Ovary (tissue), 9 donors: ENCODE measurements around the gene KMT2E. TPM values are rescaled to one million over a fixed set of nuclear protein-coding genes. Genes with fewer than 3 reads are reported as not detected.
"Not testable (repeated sequence)": the region's sequence is repeated elsewhere in the genome, so short reads cannot be mapped to it uniquely, and the experiment has no call there.

ENCODE experiments used
- DNase-seq, 5 donors: peaks; one replicate each; pipeline ENCODE4 v3.0.0-alpha.2; 2019 to 2020
- H3K27ac ChIP-seq, 2 donors: fragments of 200-600 bp; one replicate each; pipeline versions ENCODE4 v1.5.1 to v1.8.0; 2019 to 2022
- H3K27me3 ChIP-seq: fragments of 200-600 bp; one replicate; pipeline ENCODE4 v1.8.0; 2022
- H3K36me3 ChIP-seq: fragments of 200-600 bp; sonication (generic); one replicate; pipeline ENCODE4 v1.5.1; 2019
- H3K4me1 ChIP-seq: one replicate; pipeline ENCODE4 v1.8.1; 2013; ENCODE audit warnings: mild to moderate bottlenecking, moderate library complexity; ENCODE audit not compliant: insufficient read depth
- H3K4me3 ChIP-seq: fragments of 200-600 bp; sonication (generic); one replicate; pipeline ENCODE4 v1.5.1; 2017
- H3K9me3 ChIP-seq, 2 donors: fragments of 200-600 bp in 1 of 2; sonication (generic) in 1 of 2; one replicate each; pipeline versions ENCODE4 v1.5.1 to v1.8.1; 2013 to 2019; ENCODE audit warnings: mild to moderate bottlenecking in 1 of 2, moderate library complexity in 1 of 2
- CTCF ChIP-seq, 3 donors: fragments of 450-650 bp in 2 of 3; fragments of 200-600 bp in 1 of 3; IDR thresholded peaks; one replicate each; pipeline versions ENCODE4 v1.5.1 to v1.8.0; 2016 to 2022; ENCODE audit warnings: antibody characterized with exemption in 3 of 3, mild to moderate bottlenecking in 1 of 3
- EP300 ChIP-seq: sonication (generic); formaldehyde crosslinking; IDR thresholded peaks from one replicate; pipeline ENCODE4 v1.6.1; 2017; ENCODE audit warnings: antibody characterized with exemption
- POLR2A ChIP-seq: fragments of 450-650 bp; IDR thresholded peaks from one replicate; pipeline ENCODE4 v1.6.1; 2017; ENCODE audit warnings: antibody characterized with exemption, mild to moderate bottlenecking, moderate library complexity
- WGBS, 3 donors: extraction: QIAGEN DNeasy Blood & Tissue Kit in 1 of 3; methylation state at CpG; one replicate each; pipeline versions ENCODE4 v1.1.5 to v1.1.7; 2013 to 2017; 5-methylcytosine and 5-hydroxymethylcytosine counted together
- intact Hi-C, 4 donors: fragments of 100-400 bp; cut with DNase I; formaldehyde crosslinking; loops; one replicate each; pipeline versions ENCODE4 v1.11.0 to v1.15.1; 2022 to 2023
- polyA plus RNA-seq, 2 donors: library from polyadenylated mRNA; stranded (reverse); fragments of 200-250 nt in 1 of 2; fragments of 350-450 nt in 1 of 2; fragmentation: Illumina TruSeq in 1 of 2; extraction: RNeasy Lipid Tissue Mini Kit (QIAGEN cat#74804) in 1 of 2; gene quantifications; one replicate each; pipeline ENCODE4 v1.2.3, GENCODE V29; 2013 to 2014
- total RNA-seq, 7 donors: library from RNA; depleted of rRNA in 2 of 7; stranded (reverse); fragments of >200 nt in 2 of 7; fragmentation: NEBNext Ultra II Directional in 3 of 7; extraction: Animal tissue kit (Norgen Biotek cat#: 25700) in 3 of 7; gene quantifications; one replicate each; pipeline versions ENCODE4 v1.1.0 to v1.2.4, GENCODE V29; 2016 to 2023
- donor health status: DM: no; HTN: no; CAD: no; lungs with moderate emphysema.
- donor health status: DM: no; HTN: no; CAD: no.
- donor health status: Bipolar disorder and iron deficiency.
- donor health status: DM: yes; HTN: yes; CAD: no.
- donor health status: DM: no; HTN: no; CAD: no.
- donor health status: DM: yes; HTN: yes; CAD: no.

The KMT2E gene
- total and polyA plus RNA-seq, 9 donors, result 35.2 to 152 (median 113) TPM

GRCh38 chr7:104971290-104972071, 42.5 kb upstream of the KMT2E start:
- WGBS, 3 donors, result 69 to 82% (median 72%) methylated on average over 3 of the region's 3 CpGs
- Histone ChIP-seq H3K36me3 (no peaks in the 10 kb centered on the region), H3K4me1 (peaks cover 4% of the 10 kb centered on the region), H3K27ac (no peak overlapping the region), H3K27me3 (no peaks in the 10 kb centered on the region), H3K9me3 (no peaks in the 10 kb centered on the region), H3K4me3 (no peak overlapping the region)
- DNase-seq, result no peak
- intact Hi-C loops, result no loop called here
- no peak for TF ChIP-seq EP300
- no peak for TF ChIP-seq CTCF (IDR thresholded peaks at IDR 0.05)

- H3K4me1 ChIP-seq, result peaks cover 9% of the 10 kb centered on the region
- WGBS, 3 donors, result 70 to 78% (median 78%) methylated on average over 5 of the region's 5 CpGs
Measured at GRCh38 chr7:104972500-104972899, 41.5 kb upstream of the KMT2E start.

GRCh38 chr7:104973227-104973626, 40.8 kb upstream of the KMT2E start:
- WGBS, 3 donors, result 78 to 81% (median 80%) methylated on average over 2 of the region's 2 CpGs
- Histone ChIP-seq H3K9me3 (no peaks in the 10 kb centered on the region), H3K4me3 (no peak overlapping the region), H3K27me3 (no peaks in the 10 kb centered on the region), H3K36me3 (no peaks in the 10 kb centered on the region), H3K27ac (no peak overlapping the region), H3K4me1 (peaks cover 13% of the 10 kb centered on the region)
- intact Hi-C loops, result no loop called here
- DNase-seq, result no peak
- no peak for TF ChIP-seq POLR2A
- TF ChIP-seq EP300, result no peak
- TF ChIP-seq CTCF (IDR thresholded peaks at IDR 0.05), result no peak

More at GRCh38 chr7:104972500-104972899, 41.5 kb upstream of the KMT2E start:
- no peaks in the 10 kb centered on the region for H3K27me3 ChIP-seq
- no peaks in the 10 kb centered on the region for H3K9me3 ChIP-seq
- intact Hi-C loops, result no loop called here
- DNase-seq, result no peak
- H3K27ac ChIP-seq, result no peak overlapping the region
- no peak overlapping the region for H3K4me3 ChIP-seq
- no peaks in the 10 kb centered on the region for H3K36me3 ChIP-seq
- no peak for TF ChIP-seq EP300
- no peak for TF ChIP-seq CTCF (IDR thresholded peaks at IDR 0.05)
- TF ChIP-seq POLR2A, result no peak

GRCh38 chr7:104973909-104974415, 40.0 kb upstream of the KMT2E start:
- no peaks in the 10 kb centered on the region for H3K36me3 ChIP-seq
- intact Hi-C loops, result no loop called here
- H3K9me3 ChIP-seq, result no peaks in the 10 kb centered on the region
- WGBS, 3 donors, result 44 to 49% (median 45%) methylated on average over 3 of the region's 3 CpGs
- no peaks in the 10 kb centered on the region for H3K27me3 ChIP-seq
- peaks cover 12% of the 10 kb centered on the region for H3K4me1 ChIP-seq
- no peak for DNase-seq
- H3K4me3 ChIP-seq, result no peak overlapping the region
- no peak overlapping the region for H3K27ac ChIP-seq
- TF ChIP-seq EP300, result no peak
- no peak for TF ChIP-seq POLR2A
- TF ChIP-seq CTCF (IDR thresholded peaks at IDR 0.05), result no peak

GRCh38 chr7:104975553-104975952, 38.5 kb upstream of the KMT2E start:
- not testable (repeated sequence) for H3K27ac ChIP-seq
- intact Hi-C loops, result loop anchor here in 1 of 4 donors (5.0 kb wide), 1 partner anchor 37 kb away; the partner anchor contains the start of gene KMT2E
- peaks cover 15% of the 10 kb centered on the region for H3K4me1 ChIP-seq

More at GRCh38 chr7:104975553-104975952, 38.5 kb upstream of the KMT2E start:
- H3K4me3 ChIP-seq, H3K27me3 ChIP-seq, H3K36me3 ChIP-seq, DNase-seq, H3K9me3 ChIP-seq: not testable (repeated sequence)
- 92 to 93% (median 92%) methylated on average over 6 of the region's 6 CpGs for WGBS, 3 donors
